Measurements from ENCODE around the gene KRT86.

Gene KRT86

GRCh38 chr12:52317468-52318052 is 43.1 kb downstream of the KRT86 start:
- no peak for DNase-seq

GRCh38 chr12:52318241-52318990 is 44.0 kb downstream of the KRT86 start:
- DNase-seq: no peak

GRCh38 chr12:52319097-52319496 is 44.7 kb downstream of the KRT86 start:
- no peak for DNase-seq

- DNase-seq: no peak
Measured at GRCh38 chr12:52320784-52321400, 46.4 kb downstream of the KRT86 start, which contains the start of gene KRT83. Gene KRT83, minus strand, starts transcription at chr12:52321398. Its CDS starts 63 bp downstream, at chr12:52321335.

DNA sequence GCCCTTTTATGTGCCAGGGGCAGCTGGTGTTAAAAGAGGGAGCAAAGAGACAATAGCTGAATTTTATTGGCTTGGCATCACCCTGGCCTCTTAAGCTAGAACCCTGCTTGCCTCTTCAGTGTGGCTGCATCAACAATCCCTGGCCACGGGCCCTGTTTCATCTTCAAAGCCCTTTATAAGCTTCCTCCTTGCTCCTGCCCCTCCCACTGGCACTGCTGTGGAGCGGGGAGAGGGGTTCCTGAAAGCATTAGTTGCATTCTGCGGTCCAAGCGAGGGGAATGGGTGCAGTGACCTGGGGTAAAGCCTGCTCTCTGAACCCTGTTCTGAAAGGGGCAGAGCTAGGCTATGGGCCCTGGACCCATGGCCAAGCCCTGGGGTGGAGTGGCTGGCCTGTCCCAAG is 47.0 kb downstream of the KRT86 start:
- no peak for DNase-seq

DNA sequence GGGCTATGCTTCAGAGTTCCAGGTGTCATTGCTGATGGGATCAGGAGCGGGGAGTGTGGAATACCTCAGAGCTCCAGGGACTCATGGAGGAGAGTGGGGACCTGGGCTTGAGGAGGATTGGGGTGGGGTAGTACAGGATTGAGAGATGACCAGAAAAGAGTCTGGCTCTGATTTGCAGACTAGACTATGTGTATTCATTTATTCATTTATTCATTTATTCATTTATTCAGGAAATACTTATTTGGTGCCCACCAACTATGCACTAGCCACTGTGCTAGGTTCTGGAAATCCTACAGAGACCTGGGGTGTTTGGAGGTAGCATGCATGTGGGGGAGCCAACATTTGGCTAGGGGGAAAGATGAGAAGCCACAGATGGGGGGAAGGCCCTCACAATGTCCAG is 47.6 kb downstream of the KRT86 start:
- no peak for DNase-seq

DNA sequence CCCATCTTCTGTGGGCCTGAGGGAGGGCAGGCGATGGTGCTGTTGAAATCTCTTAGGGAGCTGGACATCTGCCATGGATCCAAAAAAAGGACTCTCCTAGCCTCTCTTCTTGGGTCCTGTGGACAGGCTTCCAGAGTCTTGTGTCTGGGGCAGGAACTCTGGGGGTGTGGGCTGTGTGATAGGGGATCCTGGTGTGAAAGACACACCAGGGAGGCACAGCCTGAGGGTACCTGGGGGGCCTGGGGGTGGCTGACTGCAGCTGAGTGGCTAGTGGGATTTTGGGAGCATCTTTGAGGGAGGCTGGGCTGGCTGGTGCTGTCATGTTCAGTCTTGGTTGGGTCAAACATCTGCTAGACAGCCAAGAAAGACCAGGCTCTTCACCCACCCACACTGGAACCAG is 48.6 kb downstream of the KRT86 start:
- no peak for DNase-seq

DNA sequence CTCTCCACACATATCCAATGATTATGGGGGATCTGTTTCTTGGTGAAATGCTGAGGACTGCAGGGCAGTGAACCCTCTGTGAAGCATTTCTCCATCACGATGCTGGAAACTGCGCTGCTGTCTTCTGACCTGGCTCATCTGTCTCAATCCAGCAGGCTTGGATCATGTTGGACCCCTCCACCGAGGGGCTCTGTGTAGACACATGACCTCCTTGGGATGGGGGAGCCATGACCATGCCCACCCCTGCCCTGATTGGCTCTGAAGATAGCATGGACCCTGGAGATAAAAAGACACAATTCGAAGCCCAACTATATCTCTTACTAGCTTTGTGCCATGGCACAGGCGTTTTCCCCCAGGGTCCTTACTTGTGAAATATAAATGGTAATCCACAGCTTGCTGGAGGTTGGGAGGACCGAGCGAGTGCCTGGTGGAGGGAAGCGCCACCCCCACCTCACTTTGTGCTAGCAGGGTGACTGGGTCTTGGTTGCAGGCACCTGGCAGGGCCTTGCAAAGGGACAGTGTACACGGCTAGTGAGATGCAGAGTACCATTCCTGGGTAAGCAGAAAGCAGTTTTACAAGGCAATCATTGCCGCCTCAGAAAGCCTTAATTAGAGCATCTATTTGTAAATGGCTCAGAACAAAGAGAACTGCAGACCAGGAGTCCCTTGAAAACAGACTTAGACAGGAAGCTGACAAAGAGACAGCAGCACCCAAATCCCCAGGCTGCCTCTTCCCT is 49.1 kb downstream of the KRT86 start:
- DNase-seq: no peak

DNA sequence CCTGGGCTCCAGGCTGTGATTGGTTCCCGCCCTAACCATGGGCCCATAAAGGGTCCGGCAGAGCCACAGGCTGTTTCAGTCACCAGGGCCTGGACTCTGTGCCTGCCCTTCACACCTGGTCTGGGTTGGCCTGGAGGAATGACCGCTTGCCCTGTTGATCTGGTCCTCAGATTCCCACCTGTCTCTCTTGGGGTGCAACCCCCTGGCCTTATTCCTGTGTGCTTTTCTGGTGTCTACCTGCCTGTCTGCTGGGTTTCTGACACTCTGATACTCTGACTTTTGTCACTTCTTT is 49.7 kb downstream of the KRT86 start:
- no peak for DNase-seq

- peak; percentile 81 for DNase-seq
Measured at GRCh38 chr12:52327052-52327829, 52.8 kb downstream of the KRT86 start.

- no peak for DNase-seq
Measured at GRCh38 chr12:52327830-52328500, 53.5 kb downstream of the KRT86 start.

DNA sequence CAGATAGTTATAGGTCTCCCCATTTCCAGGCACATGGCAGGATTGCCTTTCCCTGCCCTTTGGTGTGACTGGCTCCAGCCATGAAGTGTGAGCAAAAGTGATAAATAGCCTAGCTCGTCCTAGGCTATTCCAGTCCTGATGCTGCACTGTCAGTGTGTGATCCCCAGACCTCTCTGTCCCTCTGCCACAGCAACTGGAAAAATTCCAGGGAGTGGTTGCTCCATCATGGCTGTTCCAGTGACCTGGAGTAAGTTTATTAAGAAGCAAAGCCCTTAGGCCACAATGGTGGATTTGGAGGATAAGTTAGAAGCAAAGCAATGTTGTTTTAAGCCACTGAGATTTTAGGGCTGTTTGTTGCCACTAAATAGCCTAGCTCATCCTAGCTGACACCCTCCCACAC is 56.6 kb downstream of the KRT86 start:
- DNase-seq: no peak

DNA sequence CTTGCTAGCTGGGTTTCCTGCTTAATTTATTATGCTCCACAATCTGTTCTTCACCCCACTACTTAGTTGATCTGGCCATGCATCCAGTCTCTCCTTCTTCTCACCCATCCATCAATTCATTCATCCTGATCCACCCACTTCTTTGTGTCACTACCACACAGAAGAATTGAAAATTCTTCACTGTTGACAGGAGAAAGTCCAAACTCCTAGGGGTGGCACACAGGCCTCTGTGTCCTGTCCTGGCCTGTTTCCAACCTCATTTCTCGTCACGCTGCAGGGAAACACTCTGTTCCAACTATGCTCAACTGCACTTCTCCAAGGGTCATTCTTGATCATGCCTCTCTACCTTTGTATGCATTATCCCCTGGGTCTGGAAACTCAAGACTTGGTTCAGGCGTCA is 57.4 kb downstream of the KRT86 start:
- no peak for DNase-seq

DNA sequence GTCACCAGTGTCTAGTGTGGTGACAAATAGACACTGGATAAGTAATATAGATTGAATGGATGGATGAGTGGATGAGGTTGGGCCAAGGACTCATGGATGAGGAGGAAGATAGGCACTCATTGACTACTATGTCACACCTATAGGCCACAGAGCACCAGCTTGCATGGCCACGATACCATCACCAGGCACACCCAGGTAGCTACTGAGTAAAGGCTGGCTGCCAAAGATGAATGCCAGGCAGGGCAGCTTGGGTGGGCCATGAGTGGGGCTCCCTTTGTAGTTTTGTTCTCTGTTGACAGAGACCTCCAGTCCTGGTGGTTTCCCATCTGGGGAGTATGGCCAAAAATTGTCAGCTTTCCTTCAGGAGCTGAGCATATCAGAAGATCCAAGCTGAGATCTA is 57.9 kb downstream of the KRT86 start:
- DNase-seq: no peak

DNA sequence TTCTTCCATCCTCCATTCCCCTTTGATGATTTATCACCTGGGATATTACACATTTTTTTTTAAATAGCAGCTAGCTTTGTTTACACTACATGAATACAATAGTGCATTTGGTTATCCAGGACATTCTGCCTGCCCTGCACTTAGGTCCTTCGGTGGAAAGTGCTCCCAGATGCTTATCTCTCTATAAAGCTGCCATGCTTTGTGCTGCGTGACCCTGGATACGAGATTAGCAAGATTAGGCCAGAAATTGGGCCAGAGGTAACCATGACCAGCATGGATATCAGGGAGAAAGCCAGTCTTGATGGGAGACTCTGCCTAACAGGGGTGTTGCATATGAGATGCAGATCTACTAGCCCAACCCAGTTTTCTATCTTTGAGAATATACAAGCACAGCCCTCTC is 58.9 kb downstream of the KRT86 start:
- DNase-seq: no peak

DNA sequence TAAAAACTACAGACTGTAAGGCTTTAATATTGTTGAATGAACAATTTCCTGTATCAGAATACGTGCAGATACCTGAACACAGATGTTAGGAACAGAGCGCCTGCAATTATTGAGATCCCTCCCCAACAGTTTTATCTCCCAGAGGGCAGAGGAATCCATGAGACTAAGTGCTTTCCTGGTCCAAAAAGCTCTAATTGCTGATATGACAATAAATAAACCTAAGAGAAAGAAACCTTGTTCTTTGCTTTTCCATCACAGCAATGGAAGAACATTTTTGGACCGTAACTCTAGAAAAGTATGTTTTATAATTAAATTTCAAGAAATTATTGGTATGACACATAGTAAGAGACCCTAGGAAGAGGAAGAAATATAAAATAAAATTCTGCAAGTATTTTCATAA is 59.7 kb downstream of the KRT86 start:
- DNase-seq: no peak

DNA sequence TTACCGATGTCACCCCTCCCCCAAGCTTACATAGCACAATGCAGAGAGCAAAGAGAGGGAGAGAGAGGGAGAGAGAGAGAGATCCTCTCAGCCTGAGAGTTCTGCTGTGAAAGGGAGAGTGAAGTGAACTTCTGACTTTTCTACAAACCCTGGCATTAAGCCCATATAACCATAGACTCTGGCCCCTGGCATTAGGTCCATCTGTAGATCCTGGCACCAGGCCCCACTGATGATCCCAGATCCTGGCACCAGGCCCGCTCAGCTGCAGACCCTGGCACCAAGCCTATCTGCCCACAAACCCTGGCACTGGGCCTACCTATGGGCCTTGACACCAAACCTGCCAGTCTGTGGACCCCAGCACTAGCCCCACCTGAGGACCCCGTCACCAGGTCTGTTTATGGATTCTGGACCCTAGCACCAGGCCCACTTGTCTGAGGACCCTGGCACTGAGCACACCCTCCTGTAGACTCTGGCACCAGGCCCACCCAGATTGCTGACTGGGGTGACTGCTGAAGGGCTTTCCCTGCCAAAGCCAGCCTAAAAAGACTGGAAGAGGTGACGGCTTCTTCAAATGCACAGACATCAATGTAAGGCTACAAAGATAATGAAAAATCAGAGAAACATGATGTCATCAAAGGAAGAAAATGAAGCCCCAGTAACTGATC is 61.3 kb downstream of the KRT86 start:
- no peak for DNase-seq

GRCh38 chr12:52336641-52337040 is 62.2 kb downstream of the KRT86 start:
- no peak for DNase-seq

DNA sequence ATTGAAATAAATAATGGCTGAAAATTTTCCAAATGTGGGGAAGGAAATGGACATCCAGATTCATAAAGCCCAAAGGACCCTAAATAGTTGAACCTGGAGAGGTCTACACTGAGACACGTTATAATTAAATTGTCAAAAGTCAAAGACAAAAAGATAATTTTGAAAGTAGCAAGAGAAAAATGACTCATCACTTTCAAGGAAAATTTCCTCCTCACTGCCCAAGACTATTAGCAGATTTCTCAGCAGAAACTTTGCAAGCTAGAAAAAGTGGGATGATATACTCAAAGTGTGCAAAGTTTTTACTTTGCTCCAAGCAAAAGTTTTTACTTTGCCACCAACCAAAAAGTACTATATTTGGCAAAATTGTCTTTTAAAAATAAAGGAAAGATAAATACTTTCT is 62.6 kb downstream of the KRT86 start:
- DNase-seq: no peak

GRCh38 chr12:52338241-52338960 is 64.0 kb downstream of the KRT86 start:
- no peak for DNase-seq

DNA sequence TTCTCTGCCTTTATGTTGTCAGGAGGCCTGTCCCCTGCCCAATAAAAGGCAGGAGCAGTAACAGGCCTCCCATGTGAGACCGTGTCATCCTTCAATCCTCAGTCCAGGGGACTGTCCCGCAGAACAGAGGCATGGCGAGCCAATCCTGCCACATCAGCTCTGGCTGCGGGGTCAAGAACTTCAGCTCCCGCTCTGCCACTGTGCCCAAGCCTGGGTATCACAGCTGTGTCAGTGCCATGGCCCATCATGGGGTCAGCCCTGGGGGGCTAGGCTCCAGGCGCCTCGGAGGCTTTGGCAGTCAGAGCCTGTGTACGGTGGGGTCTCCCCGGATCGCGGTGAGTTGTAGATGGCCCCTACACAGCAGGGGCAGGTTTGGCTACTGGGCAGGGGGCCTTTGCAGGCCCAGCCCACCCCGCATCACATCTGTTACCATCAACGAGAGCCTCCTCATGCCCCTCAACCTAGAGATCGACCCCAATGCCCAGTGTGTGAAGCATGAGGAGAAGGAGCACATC is 66.7 kb downstream of the KRT86 start:
- no peak for DNase-seq

Data from CD4-positive, alpha-beta T cell treated with Interleukin-1 beta for 1 hour (primary cell).